ENCODE data around the gene SPRR5.

SPRR5 gene

DNA sequence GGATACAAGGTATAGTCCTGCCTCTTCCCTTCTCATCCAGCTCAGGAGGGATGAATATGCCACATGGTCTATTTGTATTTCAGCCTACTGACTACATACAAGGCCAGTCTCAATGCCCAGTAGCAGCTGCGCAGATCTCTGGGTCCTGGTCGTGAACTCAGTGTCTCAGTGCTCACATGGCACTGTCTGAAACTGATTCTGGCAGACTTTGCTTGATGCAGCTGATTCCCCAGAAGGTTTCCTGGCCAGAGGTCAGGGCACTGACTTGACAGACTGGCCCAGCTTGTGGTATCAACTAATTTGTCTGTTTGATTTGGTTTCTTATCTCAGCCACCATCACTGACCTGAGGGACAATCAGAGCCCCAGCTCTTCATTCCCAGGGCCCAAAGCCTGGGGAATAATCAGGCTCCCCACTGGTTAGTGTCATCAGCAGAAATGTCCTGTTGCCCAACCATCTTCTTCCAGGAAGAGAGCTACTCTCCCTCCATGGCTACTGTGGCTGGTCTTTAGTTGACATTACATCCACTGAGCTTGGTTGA is 15.9 kb downstream of the SPRR5 start:
- H3K27me3 ChIP-seq (ENCODE audit: insufficient read depth, low read length, poor library complexity), result peaks cover 4% of the 10 kb centered on the region
- H3K9me3 ChIP-seq (ENCODE audit: insufficient read depth, low read length, severe bottlenecking), result no peaks in the 10 kb centered on the region

DNA sequence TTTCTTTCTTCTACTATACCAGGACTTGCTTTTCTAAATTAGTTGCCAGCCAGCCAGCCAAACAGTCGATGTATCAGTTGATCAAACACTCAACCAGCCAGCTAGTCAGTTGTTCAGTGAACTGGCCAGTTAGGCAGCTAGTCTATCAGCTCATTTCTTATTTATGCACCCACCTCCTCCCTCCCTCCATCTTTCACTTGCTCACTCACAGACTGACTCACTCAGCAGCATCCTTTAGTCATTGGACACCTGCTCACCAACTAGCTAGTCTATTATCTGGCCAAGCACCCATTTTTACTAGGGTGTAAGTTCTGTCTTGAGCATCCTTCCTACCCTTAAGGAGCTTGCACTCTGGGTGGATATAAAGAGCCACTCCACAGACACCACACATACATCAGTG is 17.5 kb downstream of the SPRR5 start:
- no peak for ATAC-seq (ENCODE audit: insufficient read depth, low read depth)

More for the DNA sequence above, 15.9 kb downstream of the SPRR5 start:
- no peaks in the 10 kb centered on the region for H3K36me3 ChIP-seq (ENCODE audit: insufficient read depth, low read length)
- H3K79me2 ChIP-seq (ENCODE audit: insufficient read depth, low read length), result no peaks in the 10 kb centered on the region
- H4K20me1 ChIP-seq (ENCODE audit: insufficient read depth, low read length), result no peaks in the 10 kb centered on the region
- no peaks in the 10 kb centered on the region for H3K4me1 ChIP-seq (ENCODE audit: insufficient read depth, low read length)
- ATAC-seq (ENCODE audit: insufficient read depth, low read depth) (no peak), DNase-seq (no peak)
- no peak overlapping the region for H3K9ac ChIP-seq (ENCODE audit: low read depth, low read length)
- H3K4me2 ChIP-seq (ENCODE audit: insufficient read depth, low read length), result no peak overlapping the region
- no peak overlapping the region for H2AFZ ChIP-seq (ENCODE audit: low read depth, low read length)
- TF ChIP-seq EZH2 (IDR thresholded peaks at IDR 0.05; ENCODE audit: borderline replicate concordance, low read depth, low read length, severe bottlenecking), result no peak
- TF ChIP-seq, protein P1, sequence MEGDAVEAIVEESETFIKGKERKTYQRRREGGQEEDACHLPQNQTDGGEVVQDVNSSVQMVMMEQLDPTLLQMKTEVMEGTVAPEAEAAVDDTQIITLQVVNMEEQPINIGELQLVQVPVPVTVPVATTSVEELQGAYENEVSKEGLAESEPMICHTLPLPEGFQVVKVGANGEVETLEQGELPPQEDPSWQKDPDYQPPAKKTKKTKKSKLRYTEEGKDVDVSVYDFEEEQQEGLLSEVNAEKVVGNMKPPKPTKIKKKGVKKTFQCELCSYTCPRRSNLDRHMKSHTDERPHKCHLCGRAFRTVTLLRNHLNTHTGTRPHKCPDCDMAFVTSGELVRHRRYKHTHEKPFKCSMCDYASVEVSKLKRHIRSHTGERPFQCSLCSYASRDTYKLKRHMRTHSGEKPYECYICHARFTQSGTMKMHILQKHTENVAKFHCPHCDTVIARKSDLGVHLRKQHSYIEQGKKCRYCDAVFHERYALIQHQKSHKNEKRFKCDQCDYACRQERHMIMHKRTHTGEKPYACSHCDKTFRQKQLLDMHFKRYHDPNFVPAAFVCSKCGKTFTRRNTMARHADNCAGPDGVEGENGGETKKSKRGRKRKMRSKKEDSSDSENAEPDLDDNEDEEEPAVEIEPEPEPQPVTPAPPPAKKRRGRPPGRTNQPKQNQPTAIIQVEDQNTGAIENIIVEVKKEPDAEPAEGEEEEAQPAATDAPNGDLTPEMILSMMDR (IDR thresholded peaks at IDR 0.05; ENCODE audit: borderline replicate concordance, extremely low read depth, low read length, poor library complexity, severe bottlenecking), result no peak
- no peak overlapping the region for H3K4me3 ChIP-seq (ENCODE audit: low read depth in 1 of 2, low read length in 2 of 2)
- no peak overlapping the region for H3K27ac ChIP-seq (ENCODE audit: low read length)

DNA sequence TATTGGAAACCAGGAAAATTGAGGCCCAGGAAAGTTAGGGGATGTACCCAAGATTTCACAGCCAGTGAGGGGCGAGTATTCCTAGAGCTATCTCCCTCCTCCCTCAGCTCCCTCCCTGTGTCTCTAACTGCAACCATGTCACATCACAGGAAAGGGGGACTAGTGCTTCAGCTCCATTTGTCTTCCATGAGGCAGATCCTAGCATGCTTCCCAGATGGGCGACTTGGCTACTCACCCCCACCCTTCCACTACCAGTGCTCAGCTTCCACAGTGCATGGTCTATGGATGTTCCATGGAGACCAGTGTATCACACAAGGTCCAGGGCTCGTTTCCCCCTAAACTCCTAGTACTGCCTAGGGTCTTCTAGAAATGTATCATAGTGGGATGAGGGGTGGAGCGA is 18.8 kb downstream of the SPRR5 start:
- Histone ChIP-seq H4K20me1 (ENCODE audit: insufficient read depth, low read length) (no peaks in the 10 kb centered on the region), H3K9ac (ENCODE audit: low read depth, low read length) (no peak overlapping the region), H3K4me1 (ENCODE audit: insufficient read depth, low read length) (no peaks in the 10 kb centered on the region), H3K27ac (ENCODE audit: low read length) (no peak overlapping the region), H3K4me2 (ENCODE audit: insufficient read depth, low read length) (no peak overlapping the region), H3K4me3 (ENCODE audit: low read depth in 1 of 2, low read length in 2 of 2) (no peak overlapping the region), H2AFZ (ENCODE audit: low read depth, low read length) (no peak overlapping the region), H3K79me2 (ENCODE audit: insufficient read depth, low read length) (no peaks in the 10 kb centered on the region), H3K9me3 (ENCODE audit: insufficient read depth, low read length, severe bottlenecking) (no peaks in the 10 kb centered on the region), H3K27me3 (ENCODE audit: insufficient read depth, low read length, poor library complexity) (peaks cover 11% of the 10 kb centered on the region), H3K36me3 (ENCODE audit: insufficient read depth, low read length) (no peaks in the 10 kb centered on the region)
- TF ChIP-seq, protein P1 (IDR thresholded peaks at IDR 0.05; ENCODE audit: borderline replicate concordance, extremely low read depth, low read length, poor library complexity, severe bottlenecking), result no peak
- TF ChIP-seq EZH2 (IDR thresholded peaks at IDR 0.05; ENCODE audit: borderline replicate concordance, low read depth, low read length, severe bottlenecking), result no peak
- no peak for DNase-seq
- ATAC-seq (ENCODE audit: insufficient read depth, low read depth), result no peak

More for the DNA sequence above, 17.5 kb downstream of the SPRR5 start:
- TF ChIP-seq, protein P1 (IDR thresholded peaks at IDR 0.05; ENCODE audit: borderline replicate concordance, extremely low read depth, low read length, poor library complexity, severe bottlenecking), result no peak
- TF ChIP-seq EZH2 (IDR thresholded peaks at IDR 0.05; ENCODE audit: borderline replicate concordance, low read depth, low read length, severe bottlenecking), result no peak
- H4K20me1 ChIP-seq (ENCODE audit: insufficient read depth, low read length), result no peaks in the 10 kb centered on the region
- no peak overlapping the region for H3K27ac ChIP-seq (ENCODE audit: low read length)
- H3K9me3 ChIP-seq (ENCODE audit: insufficient read depth, low read length, severe bottlenecking), result no peaks in the 10 kb centered on the region
- no peaks in the 10 kb centered on the region for H3K4me1 ChIP-seq (ENCODE audit: insufficient read depth, low read length)
- no peak overlapping the region for H3K9ac ChIP-seq (ENCODE audit: low read depth, low read length)
- no peak overlapping the region for H3K4me2 ChIP-seq (ENCODE audit: insufficient read depth, low read length)
- H2AFZ ChIP-seq (ENCODE audit: low read depth, low read length), result no peak overlapping the region
- H3K36me3 ChIP-seq (ENCODE audit: insufficient read depth, low read length), result no peaks in the 10 kb centered on the region
- no peak overlapping the region for H3K4me3 ChIP-seq (ENCODE audit: low read depth in 1 of 2, low read length in 2 of 2)
- DNase-seq, result no peak
- no peaks in the 10 kb centered on the region for H3K79me2 ChIP-seq (ENCODE audit: insufficient read depth, low read length)
- H3K27me3 ChIP-seq (ENCODE audit: insufficient read depth, low read length, poor library complexity), result peaks cover 7% of the 10 kb centered on the region
